Measurements from ENCODE around the gene EXD2. TPM values are rescaled to one million over a fixed set of nuclear protein-coding genes. Genes with fewer than 3 reads are reported as not detected.
"Not testable (repeated sequence)": the region's sequence is repeated elsewhere in the genome, so short reads cannot be mapped to it uniquely, and the experiment has no call there.

The EXD2 gene
- total RNA-seq, 1 donor from 2014 or later: 21.0 TPM

- Mint-ChIP-seq H3K27ac (ENCODE audit: unreplicated experiment) (no peak overlapping the region), H3K4me3 (ENCODE audit: unreplicated experiment) (no peak overlapping the region), H3K4me1 (ENCODE audit: unreplicated experiment) (no peaks in the 10 kb centered on the region), H3K36me3 (ENCODE audit: low read depth, unreplicated experiment) (no peaks in the 10 kb centered on the region), H3K9me3 (ENCODE audit: unreplicated experiment) (no peaks in the 10 kb centered on the region), H3K27me3 (ENCODE audit: unreplicated experiment) (no peaks in the 10 kb centered on the region)
- TF ChIP-seq, protein P1, sequence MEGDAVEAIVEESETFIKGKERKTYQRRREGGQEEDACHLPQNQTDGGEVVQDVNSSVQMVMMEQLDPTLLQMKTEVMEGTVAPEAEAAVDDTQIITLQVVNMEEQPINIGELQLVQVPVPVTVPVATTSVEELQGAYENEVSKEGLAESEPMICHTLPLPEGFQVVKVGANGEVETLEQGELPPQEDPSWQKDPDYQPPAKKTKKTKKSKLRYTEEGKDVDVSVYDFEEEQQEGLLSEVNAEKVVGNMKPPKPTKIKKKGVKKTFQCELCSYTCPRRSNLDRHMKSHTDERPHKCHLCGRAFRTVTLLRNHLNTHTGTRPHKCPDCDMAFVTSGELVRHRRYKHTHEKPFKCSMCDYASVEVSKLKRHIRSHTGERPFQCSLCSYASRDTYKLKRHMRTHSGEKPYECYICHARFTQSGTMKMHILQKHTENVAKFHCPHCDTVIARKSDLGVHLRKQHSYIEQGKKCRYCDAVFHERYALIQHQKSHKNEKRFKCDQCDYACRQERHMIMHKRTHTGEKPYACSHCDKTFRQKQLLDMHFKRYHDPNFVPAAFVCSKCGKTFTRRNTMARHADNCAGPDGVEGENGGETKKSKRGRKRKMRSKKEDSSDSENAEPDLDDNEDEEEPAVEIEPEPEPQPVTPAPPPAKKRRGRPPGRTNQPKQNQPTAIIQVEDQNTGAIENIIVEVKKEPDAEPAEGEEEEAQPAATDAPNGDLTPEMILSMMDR (IDR thresholded peaks at IDR 0.05; ENCODE audit: unreplicated experiment): no peak
- DNase-seq (ENCODE audit: low spot score): no peak
Observed at GRCh38 chr14:69171569-69171968, 19.7 kb upstream of the EXD2 start.

DNA sequence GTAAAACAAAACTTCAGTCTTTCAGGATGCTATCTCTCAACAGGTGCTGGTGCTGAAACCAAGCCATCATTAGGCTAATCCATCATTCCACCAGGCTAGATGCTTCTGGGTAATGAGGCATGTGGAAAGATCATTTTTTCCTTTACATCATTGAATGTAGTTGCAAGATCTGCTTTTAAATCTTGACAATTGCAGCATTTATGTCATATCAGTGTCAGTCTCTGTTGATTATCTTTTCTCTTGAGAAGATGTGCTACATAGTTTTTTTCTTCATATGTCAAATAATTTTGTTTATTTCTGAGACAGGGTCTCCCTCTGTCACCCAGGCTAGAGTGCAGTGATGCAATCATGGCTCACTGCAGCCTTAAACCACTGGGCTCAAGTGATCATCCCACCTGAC, 16.2 kb upstream of the EXD2 start:
- H3K27me3 Mint-ChIP-seq (ENCODE audit: unreplicated experiment): no peaks in the 10 kb centered on the region
- H3K4me1 Mint-ChIP-seq (ENCODE audit: unreplicated experiment): no peaks in the 10 kb centered on the region
- TF ChIP-seq, protein P1 (IDR thresholded peaks at IDR 0.05; ENCODE audit: unreplicated experiment): no peak
- H3K9me3 Mint-ChIP-seq (ENCODE audit: unreplicated experiment): no peaks in the 10 kb centered on the region
- no peaks in the 10 kb centered on the region for H3K36me3 Mint-ChIP-seq (ENCODE audit: low read depth, unreplicated experiment)
- no peak overlapping the region for H3K4me3 Mint-ChIP-seq (ENCODE audit: unreplicated experiment)
- DNase-seq (ENCODE audit: low spot score): no peak
- no peak overlapping the region for H3K27ac Mint-ChIP-seq (ENCODE audit: unreplicated experiment)

DNA sequence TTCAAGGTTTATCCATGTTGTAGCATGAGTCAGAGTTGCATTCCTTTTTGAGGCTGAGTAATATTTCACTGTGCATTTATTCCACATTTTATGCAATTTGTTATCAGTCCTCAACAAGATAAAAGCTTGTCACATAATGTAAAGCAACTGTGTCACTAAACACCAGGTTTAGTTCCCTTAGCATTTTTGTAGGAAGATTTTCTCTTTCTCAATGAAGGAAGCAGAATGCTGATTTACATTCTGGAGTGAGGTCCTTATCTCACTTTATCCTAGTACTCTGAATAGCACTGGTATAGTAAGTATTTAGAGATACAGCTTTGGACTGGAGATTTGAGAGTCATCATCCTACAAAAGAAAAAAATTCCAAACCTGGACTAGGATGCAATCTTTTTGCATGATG, 9.8 kb upstream of the EXD2 start:
- Mint-ChIP-seq H3K27ac (ENCODE audit: unreplicated experiment) (no peak overlapping the region), H3K4me3 (ENCODE audit: unreplicated experiment) (no peak overlapping the region), H3K27me3 (ENCODE audit: unreplicated experiment) (no peaks in the 10 kb centered on the region), H3K36me3 (ENCODE audit: low read depth, unreplicated experiment) (no peaks in the 10 kb centered on the region), H3K9me3 (ENCODE audit: unreplicated experiment) (no peaks in the 10 kb centered on the region), H3K4me1 (ENCODE audit: unreplicated experiment) (no peaks in the 10 kb centered on the region)
- TF ChIP-seq, protein P1 (IDR thresholded peaks at IDR 0.05; ENCODE audit: unreplicated experiment): no peak
- no peak for DNase-seq (ENCODE audit: low spot score)

- not testable (repeated sequence) for H3K4me1 Mint-ChIP-seq (ENCODE audit: unreplicated experiment); DNase-seq (ENCODE audit: low spot score); H3K4me3 Mint-ChIP-seq (ENCODE audit: unreplicated experiment); H3K36me3 Mint-ChIP-seq (ENCODE audit: low read depth, unreplicated experiment); H3K9me3 Mint-ChIP-seq (ENCODE audit: unreplicated experiment); H3K27me3 Mint-ChIP-seq (ENCODE audit: unreplicated experiment); H3K27ac Mint-ChIP-seq (ENCODE audit: unreplicated experiment)
Observed at GRCh38 chr14:69182580-69182979, 8.7 kb upstream of the EXD2 start.

DNA sequence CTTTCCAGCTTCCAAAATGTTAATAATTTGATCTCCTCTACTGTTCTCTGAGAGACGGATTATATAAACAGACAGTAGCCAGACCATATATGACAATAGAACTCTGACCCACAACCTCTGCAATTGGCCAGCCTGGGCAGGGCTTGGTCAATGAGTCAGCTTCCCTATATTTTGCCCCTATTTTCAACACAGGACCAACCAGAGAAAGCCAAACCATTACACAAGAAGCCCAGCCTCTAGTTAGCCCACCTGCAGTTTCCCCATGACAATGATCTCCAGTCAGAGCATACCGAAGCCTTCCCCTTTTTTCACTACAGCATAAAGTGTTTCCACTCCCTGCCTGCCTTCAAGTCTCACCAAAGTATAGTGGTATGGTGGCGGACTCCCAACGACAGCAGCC, 7.6 kb upstream of the EXD2 start:
- H3K9me3 Mint-ChIP-seq (ENCODE audit: unreplicated experiment): no peaks in the 10 kb centered on the region
- H3K27ac Mint-ChIP-seq (ENCODE audit: unreplicated experiment): no peak overlapping the region
- no peak for DNase-seq (ENCODE audit: low spot score)
- H3K4me1 Mint-ChIP-seq (ENCODE audit: unreplicated experiment): no peaks in the 10 kb centered on the region
- TF ChIP-seq, protein P1 (IDR thresholded peaks at IDR 0.05; ENCODE audit: unreplicated experiment): no peak
- H3K36me3 Mint-ChIP-seq (ENCODE audit: low read depth, unreplicated experiment): no peaks in the 10 kb centered on the region
- H3K27me3 Mint-ChIP-seq (ENCODE audit: unreplicated experiment): peaks cover 3% of the 10 kb centered on the region
- no peak overlapping the region for H3K4me3 Mint-ChIP-seq (ENCODE audit: unreplicated experiment)

- Mint-ChIP-seq H3K27me3 (ENCODE audit: unreplicated experiment) (peaks cover 4% of the 10 kb centered on the region), H3K4me1 (ENCODE audit: unreplicated experiment) (no peaks in the 10 kb centered on the region), H3K36me3 (ENCODE audit: low read depth, unreplicated experiment) (no peaks in the 10 kb centered on the region), H3K4me3 (ENCODE audit: unreplicated experiment) (no peak overlapping the region), H3K27ac (ENCODE audit: unreplicated experiment) (no peak overlapping the region), H3K9me3 (ENCODE audit: unreplicated experiment) (no peaks in the 10 kb centered on the region)
- TF ChIP-seq, protein P1 (IDR thresholded peaks at IDR 0.05; ENCODE audit: unreplicated experiment): no peak
- no peak for DNase-seq (ENCODE audit: low spot score)
Observed at GRCh38 chr14:69190191-69190590, 1.1 kb upstream of the EXD2 start.

Measured in endothelial cell (in vitro differentiated cells).